ENCODE measurements around the gene PLCB2.
A peak's percentile ranks its signal among the peaks of the same experiment; 100 is the strongest.

PLCB2 gene

GRCh38 chr15:40302288-40302886 lies 5.3 kb downstream of the PLCB2 start:
- Histone ChIP-seq H3K4me3 (ENCODE audit: severe bottlenecking) (no peak overlapping the region), H3K27ac (ENCODE audit: poor library complexity, severe bottlenecking) (no peak overlapping the region), H3K27me3 (ENCODE audit: insufficient read depth, poor library complexity, severe bottlenecking) (no peaks in the 10 kb centered on the region), H3K4me1 (ENCODE audit: insufficient read depth, poor library complexity, severe bottlenecking) (no peaks in the 10 kb centered on the region), H3K9me3 (ENCODE audit: severe bottlenecking) (peaks cover 4% of the 10 kb centered on the region), H3K36me3 (ENCODE audit: low read depth) (no peaks in the 10 kb centered on the region)
- TF ChIP-seq, protein P1, sequence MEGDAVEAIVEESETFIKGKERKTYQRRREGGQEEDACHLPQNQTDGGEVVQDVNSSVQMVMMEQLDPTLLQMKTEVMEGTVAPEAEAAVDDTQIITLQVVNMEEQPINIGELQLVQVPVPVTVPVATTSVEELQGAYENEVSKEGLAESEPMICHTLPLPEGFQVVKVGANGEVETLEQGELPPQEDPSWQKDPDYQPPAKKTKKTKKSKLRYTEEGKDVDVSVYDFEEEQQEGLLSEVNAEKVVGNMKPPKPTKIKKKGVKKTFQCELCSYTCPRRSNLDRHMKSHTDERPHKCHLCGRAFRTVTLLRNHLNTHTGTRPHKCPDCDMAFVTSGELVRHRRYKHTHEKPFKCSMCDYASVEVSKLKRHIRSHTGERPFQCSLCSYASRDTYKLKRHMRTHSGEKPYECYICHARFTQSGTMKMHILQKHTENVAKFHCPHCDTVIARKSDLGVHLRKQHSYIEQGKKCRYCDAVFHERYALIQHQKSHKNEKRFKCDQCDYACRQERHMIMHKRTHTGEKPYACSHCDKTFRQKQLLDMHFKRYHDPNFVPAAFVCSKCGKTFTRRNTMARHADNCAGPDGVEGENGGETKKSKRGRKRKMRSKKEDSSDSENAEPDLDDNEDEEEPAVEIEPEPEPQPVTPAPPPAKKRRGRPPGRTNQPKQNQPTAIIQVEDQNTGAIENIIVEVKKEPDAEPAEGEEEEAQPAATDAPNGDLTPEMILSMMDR (IDR thresholded peaks at IDR 0.05; ENCODE audit: poor library complexity, severe bottlenecking) = no peak
- DNase-seq (ENCODE audit: low spot score) = peak; percentile 73
- ATAC-seq (ENCODE audit: low read depth) = no peak

- ATAC-seq (ENCODE audit: low read depth) (no peak), DNase-seq (ENCODE audit: low spot score) (peak; percentile 71)
- Histone ChIP-seq H3K27me3 (ENCODE audit: insufficient read depth, poor library complexity, severe bottlenecking) (no peaks in the 10 kb centered on the region), H3K36me3 (ENCODE audit: low read depth) (no peaks in the 10 kb centered on the region), H3K4me1 (ENCODE audit: insufficient read depth, poor library complexity, severe bottlenecking) (no peaks in the 10 kb centered on the region), H3K27ac (ENCODE audit: poor library complexity, severe bottlenecking) (no peak overlapping the region), H3K9me3 (ENCODE audit: severe bottlenecking) (peaks cover 4% of the 10 kb centered on the region), H3K4me3 (ENCODE audit: severe bottlenecking) (no peak overlapping the region)
- TF ChIP-seq, protein P1 (IDR thresholded peaks at IDR 0.05; ENCODE audit: poor library complexity, severe bottlenecking) = no peak
Observed at GRCh38 chr15:40301467-40302179, 6.1 kb downstream of the PLCB2 start.

DNA sequence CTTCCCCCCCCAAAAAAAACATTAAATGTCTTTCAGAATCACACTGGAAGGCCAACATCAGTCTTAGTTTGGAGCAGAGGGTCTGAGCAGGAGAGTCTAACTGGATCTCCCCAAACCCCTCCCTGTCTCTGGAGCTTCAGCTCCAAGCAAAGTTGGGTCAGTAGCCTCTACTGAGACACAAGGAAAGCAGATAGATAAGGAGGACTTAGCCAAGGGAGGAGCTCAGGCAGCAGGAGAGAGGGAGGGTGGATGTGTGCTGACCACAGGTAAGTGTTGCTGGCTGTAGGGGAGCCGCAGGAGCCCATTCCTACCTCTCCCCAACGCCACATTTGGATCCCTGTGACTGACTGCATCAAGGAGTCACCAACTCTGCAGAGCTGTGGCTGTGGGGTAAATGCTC lies 7.0 kb downstream of the PLCB2 start:
- no peaks in the 10 kb centered on the region for H3K36me3 ChIP-seq (ENCODE audit: low read depth)
- H3K27ac ChIP-seq (ENCODE audit: poor library complexity, severe bottlenecking) = no peak overlapping the region
- peak; percentile 15 for DNase-seq (ENCODE audit: low spot score)
- no peaks in the 10 kb centered on the region for H3K27me3 ChIP-seq (ENCODE audit: insufficient read depth, poor library complexity, severe bottlenecking)
- TF ChIP-seq, protein P1 (IDR thresholded peaks at IDR 0.05; ENCODE audit: poor library complexity, severe bottlenecking) = no peak
- H3K4me3 ChIP-seq (ENCODE audit: severe bottlenecking) = no peak overlapping the region
- ATAC-seq (ENCODE audit: low read depth) = no peak
- H3K4me1 ChIP-seq (ENCODE audit: insufficient read depth, poor library complexity, severe bottlenecking) = no peaks in the 10 kb centered on the region
- peaks cover 4% of the 10 kb centered on the region for H3K9me3 ChIP-seq (ENCODE audit: severe bottlenecking)

DNA sequence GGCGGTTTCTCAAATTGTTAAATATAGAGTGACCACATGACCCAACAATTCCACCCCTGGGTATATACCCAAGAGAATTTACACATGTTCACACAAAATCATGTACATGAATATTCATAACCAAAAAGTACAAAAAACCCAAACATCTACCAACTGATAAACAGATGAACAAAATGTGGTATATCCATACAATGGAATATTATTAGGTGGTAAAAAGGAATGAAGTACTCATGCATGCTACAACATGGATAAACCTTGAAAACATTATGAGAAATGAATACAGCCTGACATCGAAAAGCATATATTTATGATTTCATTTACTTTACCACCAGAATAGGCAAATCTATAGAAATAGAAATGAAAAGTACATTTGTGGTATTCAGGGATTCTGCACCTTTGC lies 7.4 kb downstream of the PLCB2 start:
- no peaks in the 10 kb centered on the region for H3K27me3 ChIP-seq (ENCODE audit: insufficient read depth, poor library complexity, severe bottlenecking)
- peaks cover 4% of the 10 kb centered on the region for H3K9me3 ChIP-seq (ENCODE audit: severe bottlenecking)
- H3K36me3 ChIP-seq (ENCODE audit: low read depth) = no peaks in the 10 kb centered on the region
- no peak overlapping the region for H3K27ac ChIP-seq (ENCODE audit: poor library complexity, severe bottlenecking)
- TF ChIP-seq, protein P1 (IDR thresholded peaks at IDR 0.05; ENCODE audit: poor library complexity, severe bottlenecking) = no peak
- H3K4me1 ChIP-seq (ENCODE audit: insufficient read depth, poor library complexity, severe bottlenecking) = no peaks in the 10 kb centered on the region
- ATAC-seq (ENCODE audit: low read depth) (no peak), DNase-seq (ENCODE audit: low spot score) (no peak)
- no peak overlapping the region for H3K4me3 ChIP-seq (ENCODE audit: severe bottlenecking)

Data from RWPE2 (cell line).